Measurements from ENCODE around the gene DENND4A.

Gene DENND4A

GRCh38 chr15:65660927-65661326 lies 131.2 kb downstream of the DENND4A start:
- no peak for DNase-seq

- DNase-seq: no peak
These were observed 132.5 kb downstream of the DENND4A start for GRCh38 chr15:65659502-65660052.

GRCh38 chr15:65655457-65655856 lies 136.6 kb downstream of the DENND4A start:
- DNase-seq: no peak

- DNase-seq: no peak
These were observed 137.1 kb downstream of the DENND4A start for GRCh38 chr15:65655026-65655425.

DNA sequence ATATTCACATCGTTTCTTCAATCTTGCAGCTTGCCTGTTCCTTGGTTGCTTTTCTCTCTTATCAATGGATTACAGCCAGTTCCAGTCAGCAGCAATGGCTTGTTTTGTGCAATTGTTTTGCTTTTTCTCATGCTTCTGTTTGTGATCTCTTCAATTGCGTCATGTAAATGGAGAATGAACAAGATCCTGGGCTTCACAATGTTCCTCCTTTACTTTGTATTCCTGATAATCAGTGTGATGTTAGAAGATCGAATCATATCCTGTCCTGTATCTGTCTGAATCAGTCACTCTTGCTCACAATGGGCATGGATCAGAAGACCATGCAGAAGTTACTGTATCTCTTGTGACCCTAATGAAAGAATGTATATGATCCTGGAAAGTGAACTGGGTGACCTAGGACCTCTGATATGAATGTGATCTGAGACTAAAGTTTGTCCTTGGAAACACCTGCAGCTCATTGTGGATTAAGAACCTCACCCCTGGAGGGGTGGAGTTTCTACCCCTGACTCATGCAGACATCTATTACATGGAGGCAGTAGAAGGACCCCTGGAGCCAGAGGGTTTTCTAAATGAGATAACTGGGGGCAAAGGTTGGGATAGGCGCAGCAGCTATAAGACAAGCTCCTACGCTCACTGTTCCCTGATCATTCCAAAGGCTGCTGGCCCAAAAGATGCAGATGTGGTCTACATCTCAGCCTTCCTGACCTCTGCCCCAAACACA lies 138.1 kb downstream of the DENND4A start:
- no peak for DNase-seq

DNA sequence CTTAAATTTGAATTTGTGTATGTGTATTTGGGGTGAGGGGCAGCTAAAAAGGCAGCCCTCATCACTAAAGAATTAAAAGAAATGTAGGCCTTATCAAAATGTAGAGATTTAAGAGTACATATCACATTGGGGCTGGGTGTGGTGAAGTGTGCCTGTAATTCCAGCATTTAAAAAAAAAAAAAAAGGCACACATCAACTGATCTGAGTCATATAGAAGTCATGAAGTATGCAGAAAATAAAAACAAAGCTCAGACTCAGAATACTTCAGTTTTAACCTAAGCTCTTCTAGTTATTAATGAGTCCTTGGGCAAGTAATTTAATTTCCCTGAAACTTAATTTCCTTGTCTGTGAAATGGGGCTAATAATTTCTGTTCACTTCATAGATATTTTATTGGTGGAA lies 138.8 kb downstream of the DENND4A start:
- no peak for DNase-seq

- DNase-seq: no peak
These were observed 140.0 kb downstream of the DENND4A start for GRCh38 chr15:65651831-65652749.

DNA sequence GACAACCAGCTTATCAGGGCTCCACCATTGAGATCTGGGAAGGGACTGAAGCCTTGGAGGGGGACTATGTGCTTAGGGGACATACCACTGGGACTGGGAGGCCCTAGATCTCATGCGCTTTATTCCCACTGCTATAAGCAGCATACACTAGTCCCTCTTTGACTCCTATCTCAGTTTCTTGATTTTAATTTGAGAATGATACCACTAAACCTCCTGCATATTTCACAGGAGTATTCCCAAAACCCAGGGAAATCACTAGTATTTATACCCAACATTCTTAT lies 141.1 kb downstream of the DENND4A start:
- DNase-seq: no peak

GRCh38 chr15:65650312-65651041 lies 141.6 kb downstream of the DENND4A start:
- DNase-seq: no peak

DNA sequence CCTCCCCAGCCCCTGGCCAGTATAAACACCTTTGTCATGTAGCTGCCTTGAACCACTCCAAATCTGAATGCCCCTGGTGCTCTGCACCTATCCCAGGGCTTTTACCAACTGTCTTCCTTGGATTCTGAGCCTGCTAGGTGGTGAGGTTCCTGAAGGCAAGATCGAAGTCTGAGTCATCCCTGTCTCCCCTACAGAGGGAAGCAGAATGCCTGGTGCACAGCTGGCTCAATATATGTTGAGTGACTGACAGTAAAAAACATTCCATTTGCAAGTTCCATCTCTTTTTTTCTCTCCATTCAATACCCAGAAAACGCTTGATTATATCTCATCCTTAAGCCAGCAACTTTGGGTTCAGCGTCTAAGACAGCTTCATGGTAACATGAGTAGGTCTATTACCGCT lies 145.6 kb downstream of the DENND4A start:
- DNase-seq: no peak

DNA sequence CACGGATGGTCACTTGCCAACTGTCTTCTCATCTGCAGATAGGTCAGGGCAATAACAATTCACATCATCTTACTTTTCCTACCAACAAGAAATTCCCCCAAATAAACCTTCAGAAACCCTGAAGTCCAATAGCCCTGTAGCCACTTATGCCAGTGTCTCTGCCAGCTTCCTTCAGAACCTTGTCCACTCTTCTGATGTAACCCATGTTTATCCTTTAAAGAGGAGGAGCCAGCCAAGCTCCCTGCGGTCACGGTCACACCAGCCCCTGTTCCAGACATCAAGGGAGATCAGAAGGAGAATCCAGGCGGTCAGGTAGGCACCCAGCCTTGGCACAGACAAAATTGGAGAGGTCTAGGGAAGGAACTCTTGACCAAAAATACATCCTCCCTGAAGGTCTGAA lies 146.7 kb downstream of the DENND4A start:
- no peak for DNase-seq

- DNase-seq: no peak
These were observed 147.8 kb downstream of the DENND4A start for GRCh38 chr15:65644282-65644681.

- DNase-seq: no peak
These were observed 149.5 kb downstream of the DENND4A start for GRCh38 chr15:65642594-65642993.

DNA sequence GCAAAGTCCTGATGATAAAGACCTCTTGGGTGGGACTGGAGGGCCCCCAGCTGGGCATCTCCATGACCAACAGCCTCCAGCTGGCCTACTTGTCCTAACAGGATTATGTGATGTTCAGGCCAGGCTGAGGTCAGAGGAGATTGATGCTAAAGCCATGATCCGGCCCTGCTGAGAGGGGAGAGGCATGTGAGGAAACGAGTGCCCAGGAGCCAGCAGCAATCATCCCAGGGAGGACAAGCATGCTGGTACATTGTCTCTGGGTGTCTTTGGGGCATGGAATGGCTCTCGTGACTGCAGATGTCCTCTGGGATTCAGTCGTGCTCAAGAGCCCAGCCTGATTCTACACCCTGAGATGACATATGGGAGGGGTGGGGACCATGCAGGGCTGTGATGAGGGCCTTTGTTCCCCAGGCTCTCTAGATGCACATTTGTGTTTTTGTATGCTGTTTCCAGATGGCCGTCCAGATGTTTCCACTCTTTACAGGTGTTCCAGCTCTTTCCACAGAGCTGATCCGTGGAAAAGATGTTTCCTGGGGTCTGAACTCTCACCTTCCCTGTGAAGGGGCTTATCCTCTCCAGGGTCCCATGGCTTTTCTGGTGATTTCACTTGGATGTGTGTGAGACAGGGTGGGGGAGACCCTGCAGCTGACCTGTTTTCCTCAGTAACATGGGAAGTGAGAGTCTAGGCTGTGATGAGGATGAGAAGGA lies 150.2 kb downstream of the DENND4A start:
- no peak for DNase-seq

DNA sequence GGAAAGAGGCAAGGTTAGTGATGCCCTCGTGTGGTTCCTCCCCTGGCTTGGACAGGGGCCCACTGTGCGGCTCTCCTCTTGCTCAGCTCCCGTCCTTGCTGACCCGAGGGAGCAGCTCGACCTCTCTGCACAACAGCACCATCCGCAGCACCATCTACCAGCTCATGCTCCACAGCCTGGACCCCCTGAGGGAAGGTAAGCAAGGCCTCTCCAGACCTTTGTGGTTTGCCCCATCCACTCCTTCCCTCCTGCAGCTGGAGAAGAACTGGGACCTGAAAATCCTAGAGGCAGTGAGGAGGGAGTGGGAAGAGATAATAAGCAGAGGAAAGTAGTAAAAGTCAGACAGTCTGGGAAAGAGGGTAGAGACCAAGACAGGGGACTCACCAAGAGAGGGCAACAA lies 152.6 kb downstream of the DENND4A start:
- DNase-seq: no peak

- DNase-seq: peak; percentile 31
These were observed 153.4 kb downstream of the DENND4A start for GRCh38 chr15:65638681-65639089.

DNA sequence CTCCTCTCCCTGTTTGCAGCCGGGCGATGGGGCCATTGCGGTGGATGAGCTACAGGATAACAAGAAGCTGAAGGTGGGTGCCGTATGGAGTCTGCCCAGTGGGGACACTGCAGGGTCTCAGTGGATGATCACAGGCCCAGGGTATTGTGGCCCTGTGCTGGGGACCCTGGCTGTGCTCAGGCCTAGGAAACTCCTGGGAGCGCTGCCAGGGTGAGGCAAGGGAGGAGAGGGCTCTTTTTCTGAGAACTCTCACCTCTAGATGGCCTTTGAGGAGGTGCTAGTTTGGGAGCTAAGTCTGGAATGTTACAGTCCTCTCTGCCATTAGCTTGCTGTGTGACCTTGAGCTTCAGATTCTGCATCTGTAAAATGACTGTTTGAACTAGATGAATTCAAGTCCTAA lies 154.0 kb downstream of the DENND4A start:
- DNase-seq: no peak

DNA sequence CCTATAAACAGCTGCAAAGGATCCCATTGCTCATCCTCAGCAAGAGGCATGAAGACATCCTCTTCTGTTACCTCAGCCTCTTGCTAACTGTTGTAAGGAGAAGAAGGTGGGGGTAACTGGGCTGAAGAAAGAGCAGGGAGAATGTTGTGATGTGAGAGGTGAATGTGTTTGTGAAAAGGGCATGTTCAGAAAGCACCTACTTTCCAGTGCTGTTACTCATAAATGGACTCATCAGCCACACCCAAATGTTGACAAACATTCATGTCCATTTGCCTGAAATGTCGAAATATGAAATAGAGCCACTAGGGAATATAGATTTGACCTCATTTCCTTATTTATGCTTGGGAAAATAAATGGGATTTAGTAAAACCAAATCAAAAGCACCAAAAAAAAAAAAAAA lies 157.7 kb downstream of the DENND4A start:
- no peak for DNase-seq

DNA sequence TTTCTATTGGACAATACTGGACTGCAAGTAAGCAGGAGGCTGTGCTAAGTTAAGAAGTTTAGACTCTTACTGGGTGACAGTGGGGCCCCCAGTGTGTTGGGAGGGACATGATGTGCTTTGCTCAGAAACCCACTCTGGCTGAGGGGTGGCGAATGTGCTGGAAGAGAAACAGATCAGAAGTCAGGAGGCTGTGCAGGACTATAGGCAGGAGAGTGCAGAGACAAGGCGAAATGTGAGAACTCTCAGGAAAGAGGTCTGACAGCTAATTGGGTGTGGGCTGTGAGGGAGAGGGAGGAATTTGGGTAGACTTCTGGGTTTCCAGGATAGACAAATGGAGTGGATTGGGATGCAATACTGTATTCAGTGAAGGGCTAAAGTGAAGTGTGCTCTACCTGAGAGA lies 158.3 kb downstream of the DENND4A start:
- DNase-seq: no peak

GRCh38 chr15:65632780-65633375 lies 159.2 kb downstream of the DENND4A start:
- DNase-seq: no peak

DNA sequence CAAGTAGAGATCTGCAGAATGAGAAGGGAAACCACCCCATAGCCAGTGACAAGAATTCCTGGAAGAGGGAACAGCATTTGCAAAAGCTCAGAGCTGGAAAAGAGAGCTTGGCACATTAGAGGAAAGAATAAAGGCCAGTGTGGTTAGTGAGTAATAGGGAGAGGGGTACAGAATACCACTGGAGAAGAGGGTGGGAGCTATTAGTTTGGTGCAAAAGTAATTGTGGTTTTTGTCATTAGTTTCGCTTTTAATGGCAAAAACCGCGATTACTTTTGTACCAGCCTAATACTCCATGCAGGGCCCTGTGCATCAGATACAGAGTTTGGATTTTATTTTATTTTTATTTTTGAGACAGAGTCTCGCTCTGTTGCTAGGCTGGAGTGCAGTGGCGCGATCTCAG lies 160.6 kb downstream of the DENND4A start:
- no peak for DNase-seq

DNA sequence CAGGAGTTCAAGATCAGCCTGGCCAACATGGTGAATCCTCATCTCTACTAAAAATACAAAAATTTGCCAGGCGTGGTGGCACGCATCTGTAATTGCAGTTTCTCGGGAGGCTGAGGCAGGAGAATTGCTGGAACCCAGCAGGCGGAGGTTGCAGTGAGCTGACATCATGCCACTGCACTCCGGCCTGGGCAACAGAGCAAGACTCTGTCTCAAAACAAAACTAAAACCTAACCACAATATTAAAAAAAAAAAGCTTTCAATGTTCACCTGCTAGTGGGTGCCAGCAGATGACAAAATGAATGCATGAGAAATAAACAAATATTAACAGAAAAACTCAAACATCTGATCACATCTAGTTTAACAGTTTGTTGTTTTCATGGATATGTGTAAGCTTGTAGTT lies 161.3 kb downstream of the DENND4A start:
- DNase-seq: no peak
